GM12878 (cell line): ENCODE results near the gene LRRC61.

Source experiments
- EED ChIP-seq: sonication (generic); IDR thresholded peaks from 2 replicates; pipeline ENCODE4 v1.6.1; 2016; ENCODE audit warnings: antibody characterized with exemption, low read depth
- EP300 ChIP-seq, 2 experiments: fragments of 150-350 bp in 1 of 2; IDR thresholded peaks; 2 replicates each; pipeline ENCODE4 v1.6.1; 2011 to 2012; ENCODE audit warnings: low read depth in 2 of 2, low read length in 2 of 2, borderline replicate concordance in 1 of 2, improper control_type of control experiment in 1 of 2, inconsistent platforms in 1 of 2; ENCODE audit not compliant: control insufficient read depth in 1 of 2
- NR2C2 ChIP-seq: IDR thresholded peaks from 2 replicates; pipeline ENCODE4 v1.6.1; 2011; ENCODE audit warnings: borderline replicate concordance, low read depth; ENCODE audit not compliant: control insufficient read depth, insufficient read length
- TARDBP ChIP-seq: IDR thresholded peaks from 2 replicates; pipeline ENCODE4 v1.6.1; 2016; ENCODE audit warnings: borderline replicate concordance
- YY1 ChIP-seq: IDR thresholded peaks from 2 replicates; pipeline ENCODE4 v1.6.1; 2011; ENCODE audit warnings: low read depth, mild to moderate bottlenecking, low read length
- TF ChIP-seq, protein P1 (sequence below), 3 experiments: IDR thresholded peaks in 2 of 3; conservative IDR thresholded peaks in 1 of 3; 2 replicates each; pipeline ENCODE4 v1.5.1; 2011; ENCODE audit warnings: low read depth in 3 of 3, low read length in 3 of 3, mild to moderate bottlenecking in 3 of 3, control low read depth in 2 of 3, moderate library complexity in 2 of 3, inconsistent platforms in 1 of 3, mixed read lengths in 1 of 3; ENCODE audit not compliant: control insufficient read depth in 2 of 3, insufficient read depth in 1 of 3; ENCODE audit errors: extremely low read depth in 1 of 3

DNA sequence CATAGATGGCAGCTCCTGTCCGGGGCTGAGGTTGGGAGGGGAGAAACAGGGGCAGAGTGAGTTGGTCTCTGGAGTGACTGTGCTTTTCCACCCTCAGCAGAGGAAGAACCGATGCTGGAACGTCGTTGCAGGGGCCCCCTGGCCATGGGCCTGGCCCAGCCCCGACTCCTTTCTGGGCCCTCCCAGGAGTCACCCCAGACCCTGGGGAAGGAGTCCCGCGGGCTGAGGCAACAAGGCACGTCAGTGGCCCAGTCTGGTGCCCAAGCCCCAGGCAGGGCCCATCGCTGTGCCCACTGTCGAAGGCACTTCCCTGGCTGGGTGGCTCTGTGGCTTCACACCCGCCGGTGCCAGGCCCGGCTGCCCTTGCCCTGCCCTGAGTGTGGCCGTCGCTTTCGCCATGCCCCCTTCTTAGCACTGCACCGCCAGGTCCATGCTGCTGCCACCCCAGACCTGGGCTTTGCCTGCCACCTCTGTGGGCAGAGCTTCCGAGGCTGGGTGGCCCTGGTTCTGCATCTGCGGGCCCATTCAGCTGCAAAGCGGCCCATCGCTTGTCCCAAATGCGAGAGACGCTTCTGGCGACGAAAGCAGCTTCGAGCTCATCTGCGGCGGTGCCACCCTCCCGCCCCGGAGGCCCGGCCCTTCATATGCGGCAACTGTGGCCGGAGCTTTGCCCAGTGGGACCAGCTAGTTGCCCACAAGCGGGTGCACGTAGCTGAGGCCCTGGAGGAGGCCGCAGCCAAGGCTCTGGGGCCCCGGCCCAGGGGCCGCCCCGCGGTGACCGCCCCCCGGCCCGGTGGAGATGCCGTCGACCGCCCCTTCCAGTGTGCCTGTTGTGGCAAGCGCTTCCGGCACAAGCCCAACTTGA, 48.2 kb downstream of the LRRC61 start:
- no peak for TF ChIP-seq EP300 (IDR thresholded peaks at IDR 0.05; ENCODE audit: borderline replicate concordance in 1 of 2, control insufficient read depth in 1 of 2, low read depth in 2 of 2, low read length in 2 of 2)
- TF ChIP-seq, protein P1, sequence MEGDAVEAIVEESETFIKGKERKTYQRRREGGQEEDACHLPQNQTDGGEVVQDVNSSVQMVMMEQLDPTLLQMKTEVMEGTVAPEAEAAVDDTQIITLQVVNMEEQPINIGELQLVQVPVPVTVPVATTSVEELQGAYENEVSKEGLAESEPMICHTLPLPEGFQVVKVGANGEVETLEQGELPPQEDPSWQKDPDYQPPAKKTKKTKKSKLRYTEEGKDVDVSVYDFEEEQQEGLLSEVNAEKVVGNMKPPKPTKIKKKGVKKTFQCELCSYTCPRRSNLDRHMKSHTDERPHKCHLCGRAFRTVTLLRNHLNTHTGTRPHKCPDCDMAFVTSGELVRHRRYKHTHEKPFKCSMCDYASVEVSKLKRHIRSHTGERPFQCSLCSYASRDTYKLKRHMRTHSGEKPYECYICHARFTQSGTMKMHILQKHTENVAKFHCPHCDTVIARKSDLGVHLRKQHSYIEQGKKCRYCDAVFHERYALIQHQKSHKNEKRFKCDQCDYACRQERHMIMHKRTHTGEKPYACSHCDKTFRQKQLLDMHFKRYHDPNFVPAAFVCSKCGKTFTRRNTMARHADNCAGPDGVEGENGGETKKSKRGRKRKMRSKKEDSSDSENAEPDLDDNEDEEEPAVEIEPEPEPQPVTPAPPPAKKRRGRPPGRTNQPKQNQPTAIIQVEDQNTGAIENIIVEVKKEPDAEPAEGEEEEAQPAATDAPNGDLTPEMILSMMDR (IDR thresholded peaks at IDR 0.05 in 2 of 3, conservative IDR thresholded peaks at IDR 0.05 in 1 of 3; ENCODE audit: control insufficient read depth in 2 of 3, extremely low read depth in 1 of 3, insufficient read depth in 1 of 3, low read depth in 3 of 3, low read length in 3 of 3): no peak
- TF ChIP-seq EED: no peak
- no peak for TF ChIP-seq NR2C2
- TF ChIP-seq TARDBP: no peak
- TF ChIP-seq YY1: no peak
